HL-60 (cell line): ENCODE data around the gene ZFP3.

Source experiments
- DNase-seq, 2 experiments: peaks; one replicate each; pipeline ENCODE4 v3.0.0-alpha.2; 2010 to 2020; ENCODE audit warnings: low read depth in 1 of 2, low spot score in 1 of 2
- H3K27ac ChIP-seq: fragments of 250-450 bp; sonication (Bioruptor Pico); replicated peaks from 2 replicates; pipeline ENCODE4 v1.5.1; 2020; ENCODE audit warnings: mild to moderate bottlenecking, moderate library complexity
- H3K27me3 ChIP-seq: fragments of 250-450 bp; sonication (Bioruptor Pico); 2 replicates; pipeline ENCODE4 v1.5.1; 2021; ENCODE audit warnings: mild to moderate bottlenecking, moderate library complexity; ENCODE audit not compliant: insufficient read depth, poor library complexity, severe bottlenecking
- H3K4me3 ChIP-seq: replicated peaks from 2 replicates; pipeline ENCODE4 v1.5.1; 2011; ENCODE audit warnings: mild to moderate bottlenecking, control low read depth, low read length; ENCODE audit not compliant: insufficient read depth
- CTCF ChIP-seq: IDR thresholded peaks from one replicate; pipeline ENCODE4 v1.5.1; 2011; ENCODE audit warnings: low read length, control low read depth, inconsistent platforms; ENCODE audit not compliant: insufficient read depth
- GABPA ChIP-seq: IDR thresholded peaks from 2 replicates; pipeline ENCODE4 v1.6.1; 2012; ENCODE audit warnings: low read depth
- POLR2AphosphoS5 ChIP-seq: IDR thresholded peaks from 2 replicates; pipeline ENCODE4 v1.6.1; 2012; ENCODE audit warnings: low read depth
- REST ChIP-seq: IDR thresholded peaks from 2 replicates; pipeline ENCODE4 v1.6.1; 2012; ENCODE audit warnings: low read depth; ENCODE audit not compliant: insufficient replicate concordance
- SPI1 ChIP-seq: IDR thresholded peaks from 2 replicates; pipeline ENCODE4 v1.6.1; 2012; ENCODE audit warnings: low read depth, mild to moderate bottlenecking, borderline replicate concordance

The ZFP3 gene

GRCh38 chr17:5092218-5093010 lies 14.1 kb downstream of the ZFP3 start:
- TF ChIP-seq REST, result no peak
- TF ChIP-seq GABPA, result no peak
- TF ChIP-seq SPI1, result no peak
- TF ChIP-seq POLR2AphosphoS5, result no peak
- no peak for TF ChIP-seq CTCF
- Histone ChIP-seq H3K27me3 (no peaks in the 10 kb centered on the region), H3K4me3 (no peak overlapping the region), H3K27ac (no peak overlapping the region)
- no peak for DNase-seq

GRCh38 chr17:5096731-5097100 lies 18.4 kb downstream of the ZFP3 start:
- TF ChIP-seq SPI1 (no peak), POLR2AphosphoS5 (no peak), REST (no peak), CTCF (no peak), GABPA (no peak)

GRCh38 chr17:5097101-5097834 lies 19.0 kb downstream of the ZFP3 start:
- no peak for DNase-seq
- Histone ChIP-seq H3K27ac (no peak overlapping the region), H3K27me3 (no peaks in the 10 kb centered on the region), H3K4me3 (no peak overlapping the region)
- no peak for TF ChIP-seq REST

More at GRCh38 chr17:5096731-5097100, 18.4 kb downstream of the ZFP3 start:
- no peak for DNase-seq
- no peaks in the 10 kb centered on the region for H3K27me3 ChIP-seq
- no peak overlapping the region for H3K27ac ChIP-seq
- no peak overlapping the region for H3K4me3 ChIP-seq
